ENCODE data around the gene IARS2.
"Not testable (repeated sequence)": the region's sequence is repeated elsewhere in the genome, so short reads cannot be mapped to it uniquely, and the experiment has no call there.

The IARS2 gene

DNA sequence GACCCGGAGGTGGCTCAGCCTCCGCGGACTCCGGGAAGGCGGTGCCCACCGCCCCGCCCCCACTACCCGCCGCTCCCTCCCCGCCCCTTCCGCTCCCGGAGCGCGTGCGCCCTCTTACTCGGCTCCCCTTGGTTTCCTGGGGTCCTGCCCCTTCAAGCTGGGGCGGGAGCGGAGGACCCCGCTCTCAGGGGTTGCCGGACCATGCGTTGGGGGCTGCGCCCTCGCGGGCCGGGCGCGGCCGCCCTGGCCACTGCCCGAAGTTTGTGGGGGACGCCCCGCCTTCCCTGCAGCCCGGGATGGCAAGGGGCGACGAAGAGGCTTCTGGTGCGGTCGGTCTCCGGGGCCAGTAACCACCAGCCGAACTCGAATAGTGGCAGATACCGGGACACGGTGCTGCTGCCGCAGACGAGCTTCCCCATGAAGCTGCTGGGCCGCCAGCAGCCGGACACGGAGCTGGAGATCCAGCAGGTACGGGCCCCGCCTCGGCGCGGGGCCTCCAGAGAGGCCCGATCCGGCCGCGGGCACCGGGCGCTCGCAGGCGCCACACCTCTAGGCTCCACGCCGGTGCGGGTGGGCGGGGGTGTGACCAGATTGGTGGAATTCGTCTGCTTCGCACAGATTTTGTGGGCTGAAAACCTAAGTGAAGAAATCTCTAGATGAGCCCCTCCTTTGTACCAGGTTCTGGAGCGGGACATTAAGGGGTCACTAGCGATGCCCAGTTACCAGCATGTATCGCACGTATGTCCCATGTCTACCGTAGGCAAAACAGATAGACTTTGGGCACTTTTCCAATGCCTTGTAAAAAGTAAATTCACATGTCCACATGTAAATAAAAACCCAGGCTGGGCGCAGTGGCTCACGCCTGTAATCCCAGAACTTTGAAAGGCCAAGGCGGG, at the start of gene IARS2:
Gene IARS2, plus strand, starts transcription at position 117 of the 896 bp plus-strand sequence. Its CDS starts 85 bp downstream, at position 202.
- peak; percentile 82 to 87 for DNase-seq (ENCODE audit: low read depth in 2 of 2)

- DNase-seq (ENCODE audit: low read depth in 2 of 2): no peak
These were observed 49.1 kb upstream of the IARS2 start for GRCh38 chr1:220044678-220045355.

- no peak for DNase-seq (ENCODE audit: low read depth in 2 of 2)
These were observed 48.4 kb upstream of the IARS2 start for GRCh38 chr1:220045356-220046051.

DNA sequence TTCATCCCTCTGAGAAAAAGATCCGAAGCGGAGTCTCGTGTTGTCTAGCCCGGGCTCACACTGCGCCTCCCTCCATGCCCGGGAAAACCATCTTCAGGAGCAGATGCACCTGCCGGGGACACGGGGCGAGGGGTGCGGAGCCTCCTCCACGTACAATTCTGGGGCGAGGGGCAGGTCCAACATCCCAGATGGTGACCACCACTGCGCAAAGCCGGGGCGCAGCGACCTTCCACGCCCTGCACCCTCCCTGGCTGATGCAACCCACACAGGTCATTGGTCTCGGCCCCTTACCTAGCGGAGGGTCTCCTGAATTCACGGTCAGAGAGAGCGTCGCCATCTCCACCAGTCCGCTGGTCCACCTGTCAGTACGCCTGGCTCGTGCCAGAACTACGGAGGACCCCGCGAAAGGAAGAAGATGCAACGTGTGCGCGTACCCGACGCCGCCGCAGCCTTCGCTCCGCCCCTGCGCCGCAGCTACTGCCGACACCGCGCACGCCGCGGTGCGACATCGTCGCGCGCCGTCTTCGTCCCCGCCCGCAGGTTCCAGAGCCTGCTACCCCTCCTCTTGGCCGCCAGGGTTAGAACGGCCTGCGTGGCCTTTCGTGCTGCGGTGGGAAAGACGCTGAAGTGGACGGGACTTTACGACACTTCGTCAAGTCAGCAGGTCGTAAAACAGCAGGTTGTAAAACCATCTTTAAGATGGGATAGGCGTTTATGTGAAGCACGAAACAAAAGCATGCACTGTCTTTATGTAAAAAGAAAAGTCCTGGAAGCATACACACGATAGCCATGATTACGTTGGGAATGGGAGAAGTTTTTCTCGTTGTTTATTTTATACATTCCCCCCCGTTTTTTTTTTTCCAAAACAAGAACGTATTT, 47.6 kb upstream of the IARS2 start, which contains the start of gene EPRS1:
Gene EPRS1, minus strand, starts transcription at position 454 of the 879 bp plus-strand sequence. Its CDS starts 117 bp downstream, at position 337.
- peak; percentile 84 to 88 for DNase-seq (ENCODE audit: low read depth in 2 of 2)

GRCh38 chr1:220056374-220056773, 37.6 kb upstream of the IARS2 start:
- no peak for DNase-seq (ENCODE audit: low read depth in 2 of 2)

DNA sequence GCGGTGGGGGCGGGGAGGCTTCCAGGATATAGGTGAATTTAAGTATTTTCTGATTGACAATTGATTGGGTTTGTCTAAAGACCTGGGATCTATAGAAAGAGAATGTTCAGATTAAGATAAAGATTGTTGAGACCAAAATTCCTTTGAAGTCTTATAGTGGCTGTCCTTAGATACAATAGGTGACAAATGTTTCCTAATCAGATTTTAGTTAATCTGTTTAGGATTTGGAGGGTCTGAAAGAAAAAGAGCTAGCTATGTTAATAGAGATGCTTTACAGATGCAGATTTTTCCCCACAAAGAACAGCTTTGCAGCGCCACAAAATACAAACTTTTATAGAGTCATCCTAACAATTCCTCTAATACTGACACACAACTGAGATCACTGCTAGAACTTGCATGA, 33.1 kb upstream of the IARS2 start:
- no peak for DNase-seq (ENCODE audit: low read depth in 2 of 2)

- DNase-seq (ENCODE audit: low read depth in 2 of 2): no peak
These were observed 31.3 kb upstream of the IARS2 start for GRCh38 chr1:220062629-220063028.

GRCh38 chr1:220067269-220068204, 26.4 kb upstream of the IARS2 start:
- no peak for DNase-seq (ENCODE audit: low read depth in 2 of 2)

DNA sequence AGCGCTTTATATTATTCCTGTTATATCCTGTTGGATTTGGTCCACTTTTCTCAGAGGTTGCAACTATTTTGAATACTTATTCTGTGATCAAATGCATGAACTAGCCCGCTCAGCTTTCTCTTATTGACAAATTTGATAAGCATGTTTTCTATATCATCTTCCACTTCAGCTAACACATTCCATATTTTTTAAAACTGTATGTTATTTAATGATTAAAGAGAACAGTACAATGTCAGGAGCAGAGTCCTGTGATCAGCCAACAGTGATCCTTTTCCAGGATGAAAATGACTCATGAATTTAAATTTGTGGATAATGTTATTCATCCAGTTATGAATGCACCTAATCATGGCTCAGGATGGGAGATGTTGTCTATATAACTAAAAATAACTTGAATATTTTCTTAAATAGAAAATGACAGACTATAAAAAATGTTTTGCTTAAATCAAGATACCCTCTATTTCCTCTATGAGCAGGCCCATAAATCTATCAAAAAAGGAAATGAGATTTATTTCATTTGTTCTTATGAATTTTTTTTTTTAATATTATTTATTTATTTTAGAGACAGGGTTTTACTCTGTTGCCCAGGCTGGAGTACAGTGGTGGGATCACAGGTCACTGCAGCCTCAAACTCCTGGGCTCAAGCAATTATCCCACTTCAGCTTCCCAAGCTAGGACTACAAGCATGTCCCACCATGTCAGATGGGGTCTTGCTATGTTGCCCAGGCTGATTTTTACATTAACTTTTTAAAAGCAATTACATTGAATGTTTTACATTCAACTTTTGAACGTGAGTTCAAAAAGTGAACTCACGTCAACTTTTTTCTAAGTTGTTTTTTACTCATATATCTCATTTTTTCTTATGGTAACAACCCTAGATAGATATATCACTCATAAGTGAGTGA, 16.8 kb upstream of the IARS2 start:
- no peak for DNase-seq (ENCODE audit: low read depth in 2 of 2)

DNA sequence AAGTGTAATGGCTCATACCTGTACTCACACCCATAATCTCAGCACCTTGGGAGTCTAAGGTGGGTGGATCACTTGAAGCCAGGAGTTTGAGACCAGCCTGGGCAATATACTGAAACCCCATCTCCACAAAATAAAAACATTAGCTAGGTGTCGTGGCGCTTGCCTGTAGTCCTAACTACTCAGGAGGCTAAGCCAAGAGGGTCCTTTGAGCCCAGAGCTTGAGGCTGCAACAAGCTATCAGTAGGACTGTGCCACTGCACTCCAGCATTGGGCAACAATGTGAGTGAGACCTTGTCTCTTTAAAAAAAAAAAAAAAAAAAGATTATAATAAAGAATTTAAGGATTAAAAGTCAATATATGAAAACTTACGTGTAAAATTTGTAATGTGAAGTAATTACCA, 16.0 kb upstream of the IARS2 start:
- no peak for DNase-seq (ENCODE audit: low read depth in 2 of 2)

- DNase-seq (ENCODE audit: low read depth in 2 of 2): no peak
These were observed 9.5 kb upstream of the IARS2 start for GRCh38 chr1:220084460-220084859.

DNA sequence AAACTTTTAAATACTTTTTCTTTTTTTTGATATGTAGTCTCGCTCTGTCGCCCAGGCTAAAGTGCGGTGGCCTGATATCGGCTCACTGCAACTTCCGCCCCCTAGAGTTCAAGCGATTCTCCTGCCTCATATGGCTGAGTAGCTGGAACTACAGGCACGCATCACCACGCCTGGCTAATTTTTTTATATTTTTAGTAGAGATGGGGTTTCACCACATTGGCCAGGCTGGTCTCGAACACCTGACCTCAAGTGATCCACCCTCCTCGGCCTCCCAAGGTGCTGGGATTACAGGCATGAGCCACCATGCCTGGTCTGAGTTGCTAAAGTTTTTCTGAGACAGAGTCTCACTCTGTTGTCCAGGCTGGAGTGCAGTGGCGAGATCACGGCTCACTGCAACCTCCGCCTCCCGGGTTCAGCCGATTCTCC, 7.7 kb upstream of the IARS2 start:
- not testable (repeated sequence) for DNase-seq (ENCODE audit: low read depth in 2 of 2)

GRCh38 chr1:220089650-220090556, 4.0 kb upstream of the IARS2 start, which contains the start of gene BPNT1:
Gene BPNT1, minus strand, starts transcription at chr1:220089788. Its CDS starts 9,942 bp downstream, at chr1:220079846.
- DNase-seq (ENCODE audit: low read depth in 2 of 2): peak; percentile 91 to 98

GRCh38 chr1:220092694-220093093, 1.2 kb upstream of the IARS2 start:
- DNase-seq (ENCODE audit: low read depth in 2 of 2): no peak

DNA sequence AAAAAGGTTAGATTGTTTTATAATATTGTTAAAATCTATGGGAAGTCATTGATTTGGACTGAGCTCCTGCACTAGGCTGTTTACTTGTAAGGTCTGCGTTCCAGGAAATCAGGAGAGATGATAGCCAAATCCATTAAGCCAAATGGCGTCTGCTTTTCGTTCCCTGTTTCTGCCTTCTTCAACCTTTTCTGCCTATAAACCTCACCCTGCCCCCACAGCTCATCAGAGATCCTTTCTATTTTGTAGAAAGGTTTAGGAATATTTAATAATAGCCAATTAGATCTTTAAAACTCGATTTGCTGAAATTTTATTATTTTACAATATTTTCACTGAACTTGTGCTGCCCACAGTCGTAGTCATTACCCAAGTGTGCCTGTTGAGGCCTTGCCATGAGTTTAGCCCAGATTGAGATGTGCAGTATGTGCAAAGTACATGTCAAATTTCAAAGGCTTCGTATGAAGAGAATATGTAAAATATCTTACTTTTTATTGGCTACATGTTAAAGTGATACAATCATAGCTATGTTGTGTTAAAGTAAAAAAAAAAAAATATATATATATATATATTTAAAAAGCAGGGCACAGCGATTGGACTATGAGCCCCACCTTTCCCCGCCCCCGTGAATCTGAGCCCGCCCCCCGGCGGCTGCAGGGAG, 444 bp upstream of the IARS2 start:
- no peak for DNase-seq (ENCODE audit: low read depth in 2 of 2)

DNA sequence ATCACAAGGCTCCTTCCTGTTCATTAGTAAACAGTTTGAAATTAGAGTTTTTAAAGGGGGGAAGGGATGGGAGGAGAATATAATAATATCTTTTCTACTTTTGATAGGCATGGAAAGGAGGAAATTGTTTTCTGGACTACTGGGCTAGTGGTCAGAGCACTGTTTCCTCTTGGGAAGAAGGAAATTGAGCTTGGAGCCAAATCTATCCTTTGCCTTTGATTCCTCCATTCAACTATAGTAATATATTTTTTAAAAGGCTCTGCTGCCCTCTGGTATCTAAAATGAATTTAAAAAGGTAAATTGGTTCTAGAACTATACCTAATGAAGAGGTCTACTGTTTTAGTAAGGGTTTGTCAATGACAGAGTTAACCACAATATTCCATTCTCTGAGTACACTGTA, 5.9 kb downstream of the IARS2 start:
- no peak for DNase-seq (ENCODE audit: low read depth in 2 of 2)

DNA sequence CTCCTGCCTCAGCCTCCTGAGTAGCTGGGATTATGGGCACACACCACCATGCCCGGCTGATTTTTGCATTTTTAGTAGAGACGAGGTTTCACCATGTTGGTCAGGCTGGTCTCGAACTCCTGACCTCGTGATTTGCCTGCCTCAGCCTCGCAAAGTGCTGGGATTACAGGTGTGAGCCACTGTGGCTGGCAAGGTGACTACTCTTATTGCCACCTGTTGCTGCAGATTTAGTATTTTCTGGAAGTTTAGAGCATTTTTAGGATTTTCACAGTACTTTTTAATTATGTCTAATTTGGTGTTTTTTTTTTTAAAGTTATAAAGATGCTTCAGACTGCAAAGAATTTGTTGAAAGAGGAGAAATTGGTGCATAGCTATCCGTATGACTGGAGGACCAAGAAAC, 16.5 kb downstream of the IARS2 start:
- not testable (repeated sequence) for DNase-seq (ENCODE audit: low read depth in 2 of 2)

Measured in stimulated activated CD8-positive, alpha-beta memory T cell treated with anti-CD3 and anti-CD28 coated beads, Interleukin-7, amount 100 ng/mL, for 1 hour (primary cell).